GM18873 (cell line): ENCODE results near the gene CSF1.
"Not testable (repeated sequence)": the region's sequence is repeated elsewhere in the genome, so short reads cannot be mapped to it uniquely, and the experiment has no call there.

Source experiments
- ATAC-seq: cut with Tn5 transposase; IDR thresholded peaks from one replicate; pipeline ENCODE4 v1.9.1; 2021; ENCODE audit warnings: mild to moderate bottlenecking, moderate library complexity, moderate number of reproducible peaks; ENCODE audit not compliant: unreplicated experiment, low FRiP score

The CSF1 gene

DNA sequence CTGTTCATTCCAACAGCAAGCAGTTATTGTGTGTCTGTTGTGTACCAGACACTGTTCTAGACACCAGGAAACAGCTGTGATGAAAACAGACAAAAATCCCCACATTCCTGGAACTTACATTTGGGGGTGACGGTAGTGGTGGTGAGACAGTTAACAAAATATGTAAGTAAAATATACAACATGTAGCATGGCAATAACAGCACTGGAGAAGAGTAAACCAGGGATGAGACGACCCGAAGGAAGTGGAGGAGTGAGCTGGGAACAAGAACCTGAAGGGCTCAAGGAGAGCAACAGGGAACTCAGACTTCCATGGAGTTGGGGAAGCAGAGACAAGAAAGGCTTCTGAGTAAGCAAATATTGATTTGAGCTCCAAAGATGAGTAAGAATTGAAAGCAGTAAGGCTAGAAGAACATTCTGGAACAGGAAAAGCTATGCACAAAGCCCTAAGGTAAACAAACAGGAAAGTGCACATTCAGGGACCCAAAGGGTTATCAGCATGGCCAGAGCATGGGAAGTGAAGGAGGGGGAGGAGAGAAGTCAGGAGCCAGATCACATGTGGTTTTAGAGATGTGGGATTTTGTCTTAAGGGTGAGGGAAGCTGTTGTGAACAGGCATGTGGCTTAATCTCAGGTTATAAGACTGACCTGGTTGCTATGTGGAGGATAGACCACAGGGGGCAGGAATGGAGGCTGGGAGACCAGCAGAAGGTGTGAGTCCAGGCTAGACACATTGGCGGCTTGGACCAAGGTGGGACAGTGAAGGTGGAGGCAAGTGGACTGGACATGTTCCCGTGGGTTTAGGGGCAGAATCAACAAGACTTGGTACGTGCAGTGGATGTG, 7.3 kb downstream of the CSF1 start:
- no peak for ATAC-seq

- no peak for ATAC-seq
These were observed 8.0 kb downstream of the CSF1 start for GRCh38 chr1:109918671-109919070.

DNA sequence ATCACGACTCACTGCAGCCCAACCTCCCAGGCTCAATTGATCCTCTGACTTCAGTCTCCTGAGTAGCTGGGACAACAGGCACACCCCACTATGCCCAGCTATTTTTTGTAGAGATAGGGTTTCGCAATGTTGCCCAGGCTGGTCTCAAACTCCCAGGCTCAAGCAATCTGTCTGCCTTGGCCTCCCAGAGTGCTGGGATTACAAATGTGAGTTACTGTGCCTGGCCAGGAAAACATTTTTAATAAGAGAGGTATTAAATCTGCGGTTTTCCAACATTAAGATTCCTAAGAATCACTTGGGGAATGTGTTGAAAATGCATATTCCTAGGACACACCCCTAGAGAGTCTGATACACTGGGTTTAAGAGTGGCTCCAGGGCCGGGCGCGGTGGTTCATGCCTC, 8.7 kb downstream of the CSF1 start:
- no peak for ATAC-seq

DNA sequence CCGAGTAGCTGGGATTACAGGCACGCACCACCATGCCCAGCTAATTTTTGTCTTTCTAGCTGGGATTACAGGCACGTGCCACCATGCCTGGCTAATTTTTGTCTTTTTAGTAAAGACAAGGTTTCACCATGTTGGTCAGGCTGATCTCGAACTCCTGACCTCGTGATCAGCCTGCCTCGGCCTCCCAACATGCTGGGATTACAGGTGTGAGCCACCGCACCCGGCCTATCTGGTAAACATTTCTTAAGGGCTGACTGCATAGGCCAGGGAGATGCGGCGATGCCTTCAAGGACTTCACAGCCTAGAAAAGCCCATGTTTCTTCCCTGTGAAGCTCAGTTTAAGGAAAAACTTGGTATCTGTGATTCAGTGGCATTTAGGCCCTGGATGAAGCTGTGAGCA, 9.7 kb downstream of the CSF1 start:
- not testable (repeated sequence) for ATAC-seq

DNA sequence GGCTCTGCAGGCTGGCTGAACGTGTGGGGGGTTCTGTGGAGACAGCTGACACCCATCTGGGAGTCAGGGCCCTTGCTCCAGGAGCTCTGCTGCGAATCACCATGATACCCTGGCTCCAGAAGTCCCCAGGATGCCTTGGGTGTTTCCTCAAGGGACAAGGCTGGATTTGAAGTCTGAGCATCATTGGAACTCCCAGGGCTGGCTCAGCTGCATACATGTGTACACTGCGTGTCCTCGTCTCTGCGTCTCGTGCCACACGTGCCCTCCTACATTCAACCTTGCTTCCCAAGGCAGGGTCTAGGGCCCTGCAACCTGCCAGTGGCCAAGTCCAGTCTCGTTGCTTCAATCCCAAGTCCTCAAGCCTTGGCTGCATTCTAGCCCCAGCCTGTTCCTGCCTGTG, 11.7 kb downstream of the CSF1 start:
- no peak for ATAC-seq

DNA sequence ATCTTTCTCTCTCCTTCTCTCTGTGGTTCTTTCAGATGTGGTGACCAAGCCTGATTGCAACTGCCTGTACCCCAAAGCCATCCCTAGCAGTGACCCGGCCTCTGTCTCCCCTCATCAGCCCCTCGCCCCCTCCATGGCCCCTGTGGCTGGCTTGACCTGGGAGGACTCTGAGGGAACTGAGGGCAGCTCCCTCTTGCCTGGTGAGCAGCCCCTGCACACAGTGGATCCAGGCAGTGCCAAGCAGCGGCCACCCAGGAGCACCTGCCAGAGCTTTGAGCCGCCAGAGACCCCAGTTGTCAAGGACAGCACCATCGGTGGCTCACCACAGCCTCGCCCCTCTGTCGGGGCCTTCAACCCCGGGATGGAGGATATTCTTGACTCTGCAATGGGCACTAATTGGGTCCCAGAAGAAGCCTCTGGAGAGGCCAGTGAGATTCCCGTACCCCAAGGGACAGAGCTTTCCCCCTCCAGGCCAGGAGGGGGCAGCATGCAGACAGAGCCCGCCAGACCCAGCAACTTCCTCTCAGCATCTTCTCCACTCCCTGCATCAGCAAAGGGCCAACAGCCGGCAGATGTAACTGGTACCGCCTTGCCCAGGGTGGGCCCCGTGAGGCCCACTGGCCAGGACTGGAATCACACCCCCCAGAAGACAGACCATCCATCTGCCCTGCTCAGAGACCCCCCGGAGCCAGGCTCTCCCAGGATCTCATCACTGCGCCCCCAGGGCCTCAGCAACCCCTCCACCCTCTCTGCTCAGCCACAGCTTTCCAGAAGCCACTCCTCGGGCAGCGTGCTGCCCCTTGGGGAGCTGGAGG, 12.7 kb downstream of the CSF1 start:
- ATAC-seq: no peak

DNA sequence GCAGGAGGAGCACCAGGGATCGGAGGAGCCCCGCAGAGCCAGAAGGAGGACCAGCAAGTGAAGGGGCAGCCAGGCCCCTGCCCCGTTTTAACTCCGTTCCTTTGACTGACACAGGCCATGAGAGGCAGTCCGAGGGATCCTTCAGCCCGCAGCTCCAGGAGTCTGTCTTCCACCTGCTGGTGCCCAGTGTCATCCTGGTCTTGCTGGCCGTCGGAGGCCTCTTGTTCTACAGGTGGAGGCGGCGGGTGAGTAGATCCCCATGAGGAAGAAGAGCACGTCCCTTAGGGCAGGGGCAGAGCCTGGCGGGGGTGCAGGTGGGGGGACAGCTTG, 13.3 kb downstream of the CSF1 start:
- no peak for ATAC-seq

GRCh38 chr1:109924316-109924715, 13.7 kb downstream of the CSF1 start:
- ATAC-seq: no peak

GRCh38 chr1:109925159-109925990, 14.7 kb downstream of the CSF1 start:
- ATAC-seq: no peak

GRCh38 chr1:109926662-109927300, 16.1 kb downstream of the CSF1 start:
- no peak for ATAC-seq

DNA sequence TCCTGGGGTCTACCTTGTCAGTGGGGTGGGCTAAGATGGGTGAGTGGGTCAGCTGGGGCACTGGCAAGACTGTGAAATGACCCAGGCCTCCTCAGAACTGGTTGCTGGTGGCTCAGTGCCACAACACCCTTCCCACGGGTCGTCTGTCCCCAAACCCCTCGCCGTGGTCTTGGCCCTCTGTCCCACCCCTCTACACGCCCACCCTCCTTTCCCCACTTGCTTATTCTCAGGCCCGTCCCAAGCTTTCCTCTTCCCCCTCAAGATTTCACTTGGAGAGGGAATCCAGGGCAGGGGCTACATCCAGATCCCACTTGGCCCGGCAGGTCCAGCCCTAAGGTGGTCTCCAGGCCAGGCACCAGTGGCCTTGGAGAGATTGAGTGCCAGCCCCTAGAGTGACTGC, 16.7 kb downstream of the CSF1 start:
- no peak for ATAC-seq

GRCh38 chr1:109927911-109928321, 17.3 kb downstream of the CSF1 start:
- ATAC-seq: no peak

GRCh38 chr1:109928591-109929111, 18.0 kb downstream of the CSF1 start:
- no peak for ATAC-seq

GRCh38 chr1:109929170-109929569, 18.5 kb downstream of the CSF1 start:
- ATAC-seq: no peak

DNA sequence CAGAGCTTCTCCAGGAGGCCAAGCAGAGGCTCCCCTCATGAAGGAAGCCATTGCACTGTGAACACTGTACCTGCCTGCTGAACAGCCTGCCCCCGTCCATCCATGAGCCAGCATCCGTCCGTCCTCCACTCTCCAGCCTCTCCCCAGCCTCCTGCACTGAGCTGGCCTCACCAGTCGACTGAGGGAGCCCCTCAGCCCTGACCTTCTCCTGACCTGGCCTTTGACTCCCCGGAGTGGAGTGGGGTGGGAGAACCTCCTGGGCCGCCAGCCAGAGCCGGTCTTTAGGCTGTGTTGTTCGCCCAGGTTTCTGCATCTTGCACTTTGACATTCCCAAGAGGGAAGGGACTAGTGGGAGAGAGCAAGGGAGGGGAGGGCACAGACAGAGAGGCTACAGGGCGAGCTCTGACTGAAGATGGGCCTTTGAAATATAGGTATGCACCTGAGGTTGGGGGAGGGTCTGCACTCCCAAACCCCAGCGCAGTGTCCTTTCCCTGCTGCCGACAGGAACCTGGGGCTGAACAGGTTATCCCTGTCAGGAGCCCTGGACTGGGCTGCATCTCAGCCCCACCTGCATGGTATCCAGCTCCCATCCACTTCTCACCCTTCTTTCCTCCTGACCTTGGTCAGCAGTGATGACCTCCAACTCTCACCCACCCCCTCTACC, 19.1 kb downstream of the CSF1 start:
- ATAC-seq: no peak

- no peak for ATAC-seq
These were observed 19.8 kb downstream of the CSF1 start for GRCh38 chr1:109930252-109930993.

DNA sequence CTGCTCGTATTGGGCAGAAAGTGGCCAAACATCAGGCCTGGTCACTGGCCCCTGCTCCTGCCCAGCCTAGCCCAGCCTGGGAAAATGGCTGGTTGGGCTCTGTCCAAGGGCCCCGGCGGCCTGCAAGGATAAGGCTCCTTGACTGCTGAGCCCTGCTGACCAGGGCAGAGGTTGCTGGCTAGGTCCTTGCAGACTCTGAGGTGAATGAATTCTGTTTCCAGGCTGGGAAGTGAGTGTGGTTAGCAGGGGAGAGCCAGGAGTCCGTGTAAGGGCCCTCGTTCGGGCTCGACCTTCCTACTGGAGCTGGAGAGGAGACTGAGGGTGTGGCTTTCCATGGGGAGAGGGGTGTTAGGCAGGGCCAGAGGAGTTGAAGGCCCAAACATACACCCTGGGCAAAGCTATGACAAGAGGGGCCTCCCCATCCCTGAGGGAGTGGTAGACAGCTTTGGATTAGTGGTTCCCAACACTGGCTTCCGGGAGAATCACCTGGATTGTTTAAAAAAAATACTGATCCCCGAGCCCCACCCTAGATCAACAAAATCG, 20.6 kb downstream of the CSF1 start:
- no peak for ATAC-seq

DNA sequence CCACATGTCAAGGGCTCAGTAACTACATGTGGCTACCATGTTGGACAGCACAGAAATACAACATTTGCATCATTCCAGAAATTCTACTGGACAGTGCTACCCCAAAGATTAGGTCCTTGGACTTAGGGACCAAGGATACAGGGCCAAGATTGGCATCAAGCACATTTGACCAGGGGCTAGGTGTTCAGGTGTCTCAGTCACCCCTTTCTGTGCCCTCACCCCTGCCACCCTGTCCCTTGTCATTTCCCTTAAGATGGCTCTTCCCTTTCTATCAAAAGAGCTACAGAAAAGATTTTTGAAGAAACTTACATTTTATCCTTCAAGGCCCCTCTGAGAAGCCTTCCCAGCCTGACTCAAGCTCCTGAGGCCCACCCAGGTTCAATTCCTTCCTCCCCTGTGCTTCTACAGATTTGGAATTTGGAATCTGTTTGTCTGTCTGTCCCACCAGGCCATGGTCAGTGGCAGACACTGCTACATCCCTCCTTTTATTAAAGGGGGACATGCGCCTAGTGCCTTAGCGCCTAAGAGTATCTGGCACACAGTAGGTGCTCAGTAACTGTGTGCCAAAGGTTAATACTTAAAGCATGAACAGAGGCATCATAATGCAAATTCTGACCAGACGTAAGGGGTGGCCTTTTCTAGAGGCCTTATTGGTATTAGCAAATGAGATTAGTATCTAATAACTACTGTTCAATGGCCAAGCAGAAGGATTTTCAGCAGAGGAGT, 21.4 kb downstream of the CSF1 start:
- no peak for ATAC-seq
